ENCODE measurements around the gene FBH1. TPM values are rescaled to one million over a fixed set of nuclear protein-coding genes. Genes with fewer than 3 reads are reported as not detected.

FBH1 gene
- total and polyA plus RNA-seq, 10 of the 15 experiments (the other 5 are each of a cell fraction or from before 2014, with no cell fraction given), result 6.1 to 67.6 (median 47.2) TPM

- RAD21 ChIA-PET (ENCODE audit: unreplicated experiment), result interaction anchor here (1.4 to 2.9 kb wide), 2 partner anchors 12 to 16 kb away, joined by 4 to 10 read pairs; partner anchors contain the start of genes ANKRD16 and FBH1
Observed at GRCh38 chr10:5905854-5906507, 15.9 kb downstream of the FBH1 start.

More at GRCh38 chr10:5905854-5906507, 15.9 kb downstream of the FBH1 start:
- 74% methylated on average over 13 of the region's 13 CpGs for WGBS (ENCODE audit: insufficient coverage, insufficient replicate concordance, low lambda C conversion rate, missing lambda C conversion rate)
- DNase-seq (ENCODE audit: low read depth, low spot score) (no peak), FAIRE-seq (no peak), ATAC-seq (no peak)
- TF ChIP-seq FOS (IDR thresholded peaks at IDR 0.05; ENCODE audit: borderline replicate concordance, extremely low read depth, insufficient read length), result no peak
- TF ChIP-seq YBX1 (IDR thresholded peaks at IDR 0.05), result no peak
- no peak for TF ChIP-seq E2F8 (IDR thresholded peaks at IDR 0.05; ENCODE audit: low read depth, partially characterized antibody)
- TF ChIP-seq PBX3 (IDR thresholded peaks at IDR 0.05; ENCODE audit: insufficient replicate concordance, low read depth, low read length), result no peak
- TF ChIP-seq CTCF (IDR thresholded peaks at IDR 0.05 in 2 of 3, conservative IDR thresholded peaks at IDR 0.05 in 1 of 3; ENCODE audit: control insufficient read depth in 2 of 3, extremely low read depth in 1 of 3, insufficient read depth in 1 of 3, low read depth in 3 of 3, low read length in 3 of 3), result no peak
- no peak for TF ChIP-seq MYC (IDR thresholded peaks at IDR 0.05; ENCODE audit: insufficient read depth, insufficient read length, insufficient replicate concordance, low read length, severe bottlenecking)
- no peak for TF ChIP-seq CREM (IDR thresholded peaks at IDR 0.05; ENCODE audit: low read depth)
- no peak for TF ChIP-seq SUPT20H (IDR thresholded peaks at IDR 0.05; ENCODE audit: borderline replicate concordance, control insufficient read depth, low read depth, low read length)
- no peak for TF ChIP-seq SUZ12 (IDR thresholded peaks at IDR 0.05; ENCODE audit: unreplicated experiment)
- no peak for TF ChIP-seq BMI1 (IDR thresholded peaks at IDR 0.05; ENCODE audit: borderline replicate concordance)
- no peak for TF ChIP-seq SMAD1 (IDR thresholded peaks at IDR 0.05; ENCODE audit: low read depth, partially characterized antibody)
- ChIA-PET POLR2A (no interaction called here), SMC1A (ENCODE audit: uncharacterized antibody, unreplicated experiment) (interaction anchor here (0.7 to 3.1 kb wide), 3 partner anchors 12 to 27 kb away, joined by 3 to 14 read pairs (median 3); no protein-coding TSS in a partner anchor), CTCF (interaction anchor here (0.5 to 0.9 kb wide), 2 partner anchors 144 to 181 kb away, joined by 3 to 4 read pairs; no protein-coding TSS in a partner anchor)
- Histone ChIP-seq H3K9ac (ENCODE audit: control insufficient read depth, insufficient read depth, low read length) (no peak overlapping the region), H3K4me2 (ENCODE audit: control insufficient read depth, insufficient read depth) (no peak overlapping the region), H3K27me3 (replicated peaks in 1 of 2; ENCODE audit: control insufficient read depth in 2 of 2, insufficient read depth in 2 of 2, low read length in 1 of 2) (no peaks in the 10 kb centered on the region), H3K36me3 (ENCODE audit: control insufficient read depth in 2 of 2, insufficient read depth in 2 of 2, low read length in 1 of 2) (peaks cover 10 to 15% of the 10 kb centered on the region in 2 experiments), H3K4me1 (ENCODE audit: control insufficient read depth, insufficient read depth, low read length) (peaks cover 18% of the 10 kb centered on the region), H2AFZ (ENCODE audit: control insufficient read depth, low read depth, low read length) (no peak overlapping the region), H3K27ac (ENCODE audit: control insufficient read depth, insufficient read depth) (peak overlapping the region; percentile 42), H4K20me1 (ENCODE audit: control insufficient read depth, insufficient read depth) (no peaks in the 10 kb centered on the region), H3K9me3 (replicated peaks; ENCODE audit: control insufficient read depth, insufficient read depth, low read length) (peaks cover 4% of the 10 kb centered on the region; the same call in 2 of the 3 replicates), H3K4me3 (no peak overlapping the region), H3K79me2 (ENCODE audit: control insufficient read depth, insufficient read depth, low read length) (peaks cover 3% of the 10 kb centered on the region)
- no TSS peak for BruUV-seq (replicated peaks)
- intact Hi-C loops (cut with micrococcal nuclease; ENCODE audit: unreplicated experiment) (loop anchor here (2.0 kb wide), 1 partner anchor 145 kb away; no protein-coding TSS in a partner anchor), in situ Hi-C loops (cut with MboI) (no loop called here)

All from GM12878 (cell line).